Right forelimb (tissue), 1 donor: Measurements from ENCODE around the gene FOXRED2.
A peak's percentile ranks its signal among the peaks of the same experiment; 100 is the strongest.
"Not testable (repeated sequence)": the region's sequence is repeated elsewhere in the genome, so short reads cannot be mapped to it uniquely, and the experiment has no call there.

ENCODE experiments used
- DNase-seq: peaks from one replicate; pipeline ENCODE4 v3.0.0-alpha.2; 2018

The FOXRED2 gene

DNA sequence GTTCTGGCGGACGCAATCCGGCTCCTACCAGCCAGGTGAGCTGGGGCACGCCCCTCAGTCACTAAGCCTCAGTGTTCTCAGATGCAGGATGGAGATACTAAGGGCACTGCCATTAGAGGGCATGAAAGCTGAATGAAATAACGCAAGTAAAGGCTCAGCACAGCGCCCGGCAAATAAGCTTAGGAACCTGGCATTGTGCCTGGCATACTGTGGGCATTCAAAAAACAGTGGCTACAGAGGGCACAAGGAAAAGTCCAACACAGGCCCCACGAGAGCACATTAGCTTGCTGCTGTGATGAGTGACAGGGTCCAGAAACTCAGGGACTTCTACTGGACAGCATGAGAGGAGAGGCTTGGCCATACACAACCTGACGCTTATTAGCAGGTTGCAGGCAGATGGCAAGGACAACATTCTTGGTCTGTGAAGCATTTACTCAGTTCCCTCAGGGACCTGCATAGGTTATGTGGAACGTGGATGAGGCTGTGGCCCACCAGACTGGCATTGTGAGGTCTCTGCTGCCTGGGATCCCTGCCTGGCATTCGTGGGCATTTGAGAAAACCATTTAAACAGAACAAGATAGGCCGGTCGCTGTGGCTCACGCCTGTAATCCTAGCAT is 37.6 kb downstream of the FOXRED2 start:
- DNase-seq = no peak

DNA sequence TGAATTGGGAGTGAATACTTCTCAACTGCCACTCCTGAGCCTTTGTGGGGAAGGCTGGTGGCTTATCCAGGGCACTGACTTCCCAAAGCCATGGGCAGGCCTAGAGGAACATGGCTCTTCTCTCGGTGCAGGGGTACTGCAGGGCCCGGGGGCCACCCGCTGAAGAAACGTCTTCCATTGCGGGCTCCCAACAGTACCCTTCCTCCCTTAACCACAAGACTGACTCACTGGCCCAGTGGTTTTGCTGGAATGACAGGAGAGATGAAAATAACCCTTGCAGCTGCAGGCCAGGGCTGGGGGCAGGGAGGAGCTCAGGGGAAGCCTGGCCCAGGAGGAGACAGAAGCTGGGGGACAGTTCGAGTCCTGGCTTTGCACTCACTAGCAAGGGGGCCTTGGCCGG is 38.9 kb downstream of the FOXRED2 start:
- DNase-seq = peak; percentile 57

GRCh38 chr22:36467042-36467810 is 39.6 kb downstream of the FOXRED2 start:
- peak; percentile 62 for DNase-seq

- no peak for DNase-seq
These were observed 40.6 kb downstream of the FOXRED2 start for GRCh38 chr22:36466258-36466657.

DNA sequence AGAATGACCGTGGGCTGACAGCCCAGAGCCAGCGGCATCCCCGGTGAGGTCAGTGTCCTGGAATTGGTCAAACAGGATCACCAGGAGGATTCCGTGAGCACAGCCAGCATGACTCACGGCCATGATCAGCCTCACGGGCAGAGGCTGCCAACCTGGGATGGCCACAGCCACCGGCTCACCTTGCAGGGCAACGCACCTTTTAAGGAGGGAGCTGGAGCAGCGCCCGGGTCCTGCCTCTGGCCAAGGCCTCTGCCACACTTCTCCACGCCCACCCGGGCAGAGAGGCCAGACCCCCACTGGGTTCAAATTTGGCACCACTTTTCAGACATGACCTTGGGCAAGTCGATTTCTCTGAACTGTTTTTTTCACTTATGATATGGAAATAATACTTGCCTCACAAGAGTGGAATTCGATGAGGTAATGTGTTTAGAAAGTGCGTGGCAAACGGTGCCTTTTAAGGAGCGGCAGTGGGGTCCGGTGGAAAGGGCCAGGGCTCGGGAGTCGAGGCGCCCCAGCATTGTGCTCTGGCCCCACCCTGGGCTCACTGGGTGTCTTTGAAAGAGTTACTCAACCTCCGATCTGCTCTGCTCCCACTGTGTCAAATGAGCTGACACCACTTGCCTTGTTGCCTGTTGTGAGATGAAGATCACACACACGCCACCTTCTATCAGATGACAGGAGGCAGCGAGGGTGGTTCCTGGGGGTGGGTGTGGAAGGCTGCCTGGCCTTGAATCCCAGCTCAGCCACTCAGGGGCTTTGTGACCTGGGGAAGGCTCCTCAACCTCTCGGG is 41.4 kb downstream of the FOXRED2 start:
- DNase-seq = no peak

DNA sequence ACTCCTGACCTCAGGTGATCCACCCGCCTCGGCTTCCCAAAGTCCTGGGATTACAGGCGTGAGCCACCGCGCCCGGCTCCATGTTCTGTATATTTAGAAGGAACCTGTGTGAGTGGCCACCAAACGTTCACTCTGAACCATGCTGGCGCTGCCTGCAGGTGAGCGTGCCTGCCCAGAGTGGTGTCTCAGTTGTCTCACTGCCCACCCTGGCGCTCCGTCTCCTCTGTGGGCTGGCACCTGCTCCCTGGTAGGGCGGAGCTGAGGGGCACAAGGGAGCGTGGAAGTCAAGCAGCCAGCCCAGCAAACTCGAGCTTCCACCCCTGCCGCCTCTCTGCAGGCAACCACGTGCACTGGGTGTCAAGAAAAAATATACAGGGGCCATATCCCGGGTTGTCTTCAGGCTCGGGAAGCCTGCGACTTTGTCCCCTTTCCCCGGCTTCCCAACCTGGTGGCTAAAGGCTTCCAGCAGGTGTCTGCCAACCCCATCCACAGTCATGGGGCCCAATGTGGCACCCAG is 42.1 kb downstream of the FOXRED2 start:
- DNase-seq = no peak

- DNase-seq = no peak
These were observed 43.1 kb downstream of the FOXRED2 start for GRCh38 chr22:36463783-36464184.

DNA sequence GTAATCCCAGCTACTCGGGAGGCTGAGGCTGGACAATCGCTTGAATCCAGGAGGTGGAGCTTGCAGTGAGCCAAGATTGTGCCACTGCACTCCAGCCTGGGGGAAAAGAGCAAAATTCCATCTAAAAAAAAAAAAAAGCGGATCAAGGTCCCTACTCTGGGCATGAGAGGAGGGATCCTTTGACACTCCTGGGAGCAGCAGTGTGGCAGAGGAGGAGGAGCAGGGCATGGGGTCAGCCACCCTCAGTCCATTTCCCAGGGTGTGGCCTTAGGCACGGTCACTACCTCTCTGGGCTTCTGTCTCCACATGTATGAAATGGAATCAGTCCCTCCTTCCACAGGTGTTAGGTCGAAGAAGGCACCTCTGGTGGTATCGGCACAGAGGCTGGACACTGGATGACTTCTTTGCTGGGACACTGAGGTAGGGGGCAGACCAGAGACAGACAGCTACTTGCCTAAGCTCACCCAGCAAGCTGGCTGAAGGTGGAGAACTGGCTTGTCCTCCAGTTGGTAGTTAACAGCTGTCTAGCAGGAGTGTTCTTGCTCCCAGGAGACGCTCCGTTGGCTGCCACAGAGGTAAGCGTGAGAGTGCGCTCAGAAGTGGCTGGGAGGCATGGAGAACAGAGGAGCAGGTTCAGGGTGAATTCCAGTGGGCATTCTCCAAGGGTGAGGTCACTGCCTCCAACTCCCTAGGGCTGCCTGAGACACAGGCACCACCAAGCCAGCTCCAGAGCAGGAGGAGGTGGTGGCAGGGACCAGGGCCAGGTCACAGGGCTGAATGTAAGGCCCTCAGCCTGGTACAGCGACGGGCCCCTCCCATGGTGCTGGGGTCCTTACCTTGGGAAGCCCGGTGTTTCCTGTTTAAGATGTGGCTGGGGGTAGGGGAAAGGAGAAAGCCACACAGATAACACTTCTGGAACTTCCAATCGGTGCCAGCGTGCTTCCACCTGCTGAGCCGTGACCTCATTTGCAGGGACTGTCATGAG is 44.9 kb downstream of the FOXRED2 start:
- no peak for DNase-seq

GRCh38 chr22:36460202-36460601 is 46.6 kb downstream of the FOXRED2 start:
- DNase-seq = no peak

GRCh38 chr22:36457688-36458450 is 49.0 kb downstream of the FOXRED2 start:
- DNase-seq = no peak

GRCh38 chr22:36456464-36456845 is 50.4 kb downstream of the FOXRED2 start:
- no peak for DNase-seq

DNA sequence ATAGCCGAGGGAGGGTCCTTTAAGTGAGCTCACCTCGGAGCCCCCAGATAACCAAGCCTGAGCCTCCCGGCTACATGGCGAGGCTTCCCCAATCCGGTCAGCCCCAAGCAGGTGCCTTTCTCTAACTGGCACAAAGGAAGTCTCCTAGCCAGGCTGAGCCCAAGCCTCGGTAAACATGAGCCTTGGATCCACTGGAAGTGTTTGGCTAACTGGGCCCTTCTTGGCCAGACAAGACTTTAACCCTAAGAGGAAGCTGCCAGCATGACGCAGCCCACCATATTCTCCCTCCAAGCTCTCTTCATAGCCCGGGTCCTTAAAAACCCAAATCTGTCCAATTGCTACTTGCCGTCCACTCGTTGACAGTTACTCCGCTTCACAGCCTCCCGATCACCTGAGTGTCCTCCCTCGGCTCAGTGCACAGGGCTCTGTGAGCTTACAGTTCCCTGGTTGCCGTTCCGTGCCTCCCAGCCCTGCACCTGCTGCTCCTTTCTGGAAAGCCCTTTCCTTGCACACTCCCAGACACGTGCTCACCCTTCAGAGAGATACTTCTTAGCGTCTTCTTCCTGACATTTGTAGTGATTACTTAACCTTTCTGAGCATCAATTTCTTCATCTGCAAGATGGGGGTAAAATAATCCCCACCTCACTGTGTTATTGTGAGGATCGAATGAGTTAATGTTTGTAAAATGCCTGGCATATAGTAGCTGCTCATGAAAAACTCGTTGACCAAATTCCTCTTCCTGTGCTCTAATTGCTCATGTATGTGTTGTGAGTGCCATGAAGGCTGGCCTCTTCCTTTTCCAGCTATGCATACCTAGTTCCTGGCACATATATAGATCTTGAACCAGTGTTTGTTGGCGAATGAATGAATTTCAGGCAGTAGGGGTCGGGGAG is 51.0 kb downstream of the FOXRED2 start:
- no peak for DNase-seq

DNA sequence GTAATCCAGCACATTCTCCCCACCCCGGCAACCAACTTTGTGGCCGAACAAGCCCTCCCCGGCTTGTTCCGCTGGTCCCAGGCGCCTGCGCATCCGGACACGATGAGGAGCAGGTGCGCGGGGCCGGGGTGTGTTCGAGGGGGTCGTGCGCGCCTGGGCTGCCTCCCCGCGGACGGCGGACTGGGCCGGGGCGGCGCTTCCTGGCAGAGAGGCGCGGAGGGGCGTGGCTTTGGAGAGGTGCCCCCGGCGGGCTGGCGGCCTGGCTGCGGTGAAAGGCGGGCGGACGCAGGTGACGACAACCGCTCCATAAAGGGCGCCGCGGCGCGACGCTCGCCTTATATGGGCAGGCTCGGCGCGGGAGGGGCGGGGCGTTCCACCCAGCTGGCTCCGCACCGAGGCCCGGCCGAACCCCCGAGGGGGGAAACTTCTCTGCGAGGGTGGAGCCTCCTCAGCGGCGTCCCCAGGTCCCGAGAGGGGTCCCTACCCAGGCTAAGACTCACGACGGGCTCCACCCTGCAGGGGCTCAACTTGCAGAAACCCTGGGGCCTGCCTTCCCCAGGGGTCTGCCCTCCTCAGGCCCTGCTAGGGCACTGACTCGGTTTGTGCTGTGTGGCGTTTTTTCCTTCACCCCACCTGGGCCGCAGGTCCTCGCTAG is 51.8 kb downstream of the FOXRED2 start:
- peak; percentile 88 for DNase-seq

DNA sequence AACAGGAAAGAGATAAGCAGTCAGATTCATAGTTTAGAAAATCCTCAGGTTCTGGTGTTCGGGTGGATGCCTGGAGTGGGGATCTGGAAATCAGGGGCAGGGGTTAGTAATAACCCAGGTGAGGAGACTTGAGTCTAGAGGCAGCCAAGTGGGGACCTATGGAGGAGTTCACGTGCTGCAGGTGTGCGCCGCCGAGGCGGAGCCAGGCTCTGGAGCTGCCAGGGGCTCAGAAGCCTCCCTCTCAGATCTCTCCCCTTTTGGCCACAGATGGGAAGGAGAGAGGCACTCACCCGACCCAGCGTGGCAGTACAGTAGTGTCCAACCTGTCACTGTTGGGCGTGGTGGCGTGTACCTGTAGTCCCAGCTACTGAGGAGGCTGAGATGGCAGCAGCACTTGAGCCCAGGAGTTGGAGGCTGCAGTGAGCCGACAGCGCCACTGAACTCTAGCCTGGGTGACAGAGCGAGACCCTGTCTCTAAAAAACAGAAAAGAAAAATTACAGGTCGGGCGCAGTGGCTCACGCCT is 52.9 kb downstream of the FOXRED2 start:
- DNase-seq = no peak

DNA sequence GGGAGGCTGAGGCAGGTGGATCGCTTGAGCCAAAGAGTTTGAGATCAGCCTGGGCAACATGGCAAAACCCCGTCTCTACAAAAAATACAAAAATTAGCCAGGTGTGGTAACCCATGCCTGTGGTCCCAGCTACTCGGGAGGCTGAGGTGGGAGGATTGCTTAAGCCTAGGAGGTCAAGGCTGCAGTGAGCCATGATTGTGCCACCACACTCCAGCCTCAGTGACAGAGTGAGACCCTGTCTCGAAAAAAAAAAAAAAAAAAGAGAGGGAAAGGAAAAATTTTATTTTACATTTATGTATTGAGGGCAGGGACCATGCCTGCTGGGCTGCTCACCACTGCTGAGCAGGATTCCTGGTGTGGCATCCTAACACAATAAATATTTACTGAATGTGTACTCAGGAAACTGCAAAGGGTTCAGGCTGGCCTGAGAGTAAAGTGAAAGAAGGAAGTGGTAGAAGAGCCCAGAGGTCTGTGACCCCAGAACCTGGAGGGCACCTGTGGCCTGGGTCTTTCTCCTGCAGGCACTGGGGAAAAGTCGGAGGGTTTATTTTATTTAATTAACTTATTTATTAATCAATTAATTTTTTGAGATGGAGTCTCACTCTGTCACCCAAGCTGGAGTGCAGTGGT is 53.7 kb downstream of the FOXRED2 start:
- not testable (repeated sequence) for DNase-seq

DNA sequence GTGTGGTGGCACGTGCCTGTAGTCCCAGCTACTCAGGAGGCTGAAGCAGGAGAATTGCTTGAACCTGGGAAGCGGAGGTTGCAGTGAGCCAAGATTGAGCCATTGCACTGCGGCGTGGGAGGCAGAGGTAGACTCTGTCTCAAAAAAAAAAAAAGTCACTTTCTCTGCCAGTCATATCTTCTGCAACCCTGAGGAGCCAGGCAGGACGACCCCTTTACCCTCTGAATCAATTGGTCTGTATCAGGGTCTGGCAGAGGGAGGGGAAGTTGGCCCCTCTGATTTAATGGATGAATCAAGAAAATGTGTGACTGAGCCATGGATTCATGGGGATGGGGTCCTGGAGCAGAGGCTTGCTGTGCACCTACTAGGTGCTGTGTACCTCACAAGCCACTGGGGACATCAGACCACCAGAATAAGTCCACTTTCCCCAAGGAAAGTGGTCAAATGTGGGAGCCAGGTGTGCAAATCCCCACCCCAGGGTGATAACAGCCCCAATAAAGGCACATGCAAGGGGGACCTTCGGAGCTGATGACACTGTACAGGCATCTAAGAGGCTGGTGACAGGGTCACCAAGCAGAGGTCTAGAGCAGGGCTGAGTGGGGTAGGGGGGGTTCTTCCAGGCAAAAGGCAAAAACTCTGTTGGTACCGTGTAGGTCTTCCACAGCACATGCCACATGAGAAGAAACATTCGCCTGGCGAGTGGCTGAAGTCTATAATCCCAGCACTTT is 54.4 kb downstream of the FOXRED2 start:
- DNase-seq = no peak

DNA sequence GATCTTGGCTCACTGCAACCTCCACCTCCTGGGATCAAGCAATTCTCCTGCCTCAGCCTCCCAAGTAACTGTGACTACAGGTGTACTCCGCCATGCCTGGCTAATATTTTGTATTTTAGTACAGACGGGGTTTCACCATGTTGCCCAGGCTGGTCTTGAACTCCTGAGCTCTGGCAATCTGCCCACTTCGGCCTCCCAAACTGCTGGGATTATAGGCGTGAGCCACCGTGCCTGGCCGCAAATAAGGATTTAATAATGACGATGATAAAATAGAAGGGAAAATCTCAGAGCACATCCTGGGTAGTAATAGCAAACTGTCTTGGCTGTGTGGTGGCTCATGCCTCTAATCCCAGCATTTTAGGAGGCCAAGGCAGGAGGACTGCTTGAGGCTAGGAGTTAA is 55.9 kb downstream of the FOXRED2 start:
- DNase-seq = not testable (repeated sequence)

DNA sequence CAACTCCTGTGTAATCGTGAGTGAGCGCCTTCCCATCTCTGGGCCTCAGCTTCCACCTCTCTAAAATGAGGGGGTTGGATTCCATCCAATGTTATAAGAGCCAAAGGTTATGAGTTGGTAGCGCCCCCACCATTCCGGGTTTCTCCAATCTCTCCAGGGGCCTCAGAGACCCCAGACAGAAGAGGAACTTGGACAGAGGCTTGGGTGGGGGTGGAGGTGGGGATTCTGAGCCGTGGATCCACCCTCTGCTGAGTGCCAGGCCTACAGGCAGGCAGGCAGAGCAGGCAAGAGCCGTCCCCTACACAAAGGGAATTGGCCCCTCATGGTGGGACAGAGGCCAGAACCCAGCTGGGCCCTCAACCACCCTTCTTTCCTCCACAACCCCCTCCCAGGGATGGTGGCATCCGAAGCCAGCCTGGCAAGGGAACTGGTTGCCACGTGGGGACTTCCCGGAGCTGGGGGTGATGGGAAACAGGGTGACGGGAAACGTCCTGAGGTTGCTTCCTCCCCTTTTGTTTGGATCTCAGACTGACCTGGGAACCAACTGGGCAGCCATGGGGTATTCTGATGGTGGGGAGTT is 57.2 kb downstream of the FOXRED2 start:
- DNase-seq = no peak
